Camera-type eye (tissue), 1 donor: ENCODE results near the gene LAMA1. TPM values are rescaled to one million over a fixed set of nuclear protein-coding genes. Genes with fewer than 3 reads are reported as not detected.

Experiments used
- total RNA-seq: library from RNA; depleted of rRNA; stranded (reverse); fragments of >200 nt; gene quantifications from one replicate; pipeline ENCODE4 v1.2.3, GENCODE V29; 2014

LAMA1 gene
- 34.4 TPM for total RNA-seq

GRCh38 chr18:7117390-7118355 lies at the start of gene LAMA1:
TSS of gene LAMA1 (minus strand) at chr18:7117797. CDS start at chr18:7117720, 77 bp downstream.

Other genes with a start within 250 kb of the LAMA1 start
- gene LRRC30, start 113.3 kb upstream of the LAMA1 start, total RNA-seq = 0.49 TPM